GM18867 (cell line): Measurements from ENCODE around the gene VGLL4.
"Not testable (repeated sequence)": the region's sequence is repeated elsewhere in the genome, so short reads cannot be mapped to it uniquely, and the experiment has no call there.

Experiments used
- ATAC-seq: cut with Tn5 transposase; IDR thresholded peaks from one replicate; pipeline ENCODE4 v1.9.1; 2021; ENCODE audit warnings: mild to moderate bottlenecking, moderate library complexity; ENCODE audit not compliant: unreplicated experiment

Gene VGLL4

DNA sequence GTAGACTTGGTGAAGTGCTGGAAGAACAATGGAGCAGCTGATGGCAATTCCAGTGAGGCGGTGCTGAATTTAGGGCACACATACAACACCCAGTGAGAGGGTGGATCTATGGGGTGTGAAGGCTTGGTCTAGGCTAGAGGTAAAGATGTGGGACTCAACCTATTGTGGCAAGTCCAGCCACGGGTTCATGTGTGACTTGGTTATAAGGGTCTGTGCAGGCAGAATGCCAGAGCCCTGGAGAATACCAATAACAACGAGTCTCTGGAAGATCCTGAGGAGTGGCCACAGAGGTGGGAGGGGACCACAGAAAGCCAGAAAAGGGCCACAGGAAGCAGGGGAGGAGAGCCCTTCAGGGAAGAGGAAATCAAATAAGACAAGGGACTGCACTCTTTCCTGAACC is 55.0 kb downstream of the VGLL4 start:
- ATAC-seq, result no peak

DNA sequence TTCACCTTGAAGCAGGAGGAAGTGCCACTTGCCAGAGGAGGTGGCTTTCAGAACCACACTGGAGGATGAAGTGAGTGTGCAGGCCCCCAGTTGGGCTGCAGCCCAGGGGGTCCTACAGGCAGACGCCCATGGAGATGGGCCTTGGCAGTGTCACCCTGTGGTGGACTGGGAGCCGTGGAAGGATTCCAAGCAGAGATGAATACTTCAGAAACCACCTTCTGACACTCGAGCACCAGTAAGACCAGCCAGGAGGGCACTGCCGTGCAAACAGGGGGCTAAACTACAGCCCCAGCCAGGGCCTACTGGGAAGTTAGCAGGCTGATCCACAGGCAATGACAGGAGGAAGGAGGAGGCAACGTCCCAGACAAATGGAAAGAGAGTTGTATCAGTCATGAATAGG is 55.4 kb downstream of the VGLL4 start:
- ATAC-seq, result no peak

DNA sequence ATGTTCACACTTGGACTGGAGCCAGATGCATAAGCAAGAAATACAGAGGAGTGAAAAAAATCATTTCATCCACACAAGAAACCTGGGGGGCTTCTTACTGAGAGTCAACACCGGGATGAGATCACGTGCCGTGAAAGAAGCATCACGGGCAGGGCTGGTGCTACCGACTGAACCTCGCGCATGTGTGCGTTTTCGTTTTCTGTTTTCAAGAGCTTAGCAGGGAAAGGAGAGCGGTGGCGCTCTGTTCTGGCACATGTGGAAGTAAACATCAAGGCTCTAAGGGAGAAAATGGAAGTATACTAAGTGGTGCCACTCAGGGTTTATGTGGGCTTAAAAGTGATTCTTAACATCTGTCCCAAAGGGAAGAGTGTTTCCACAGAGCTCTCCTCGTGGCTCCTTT is 55.9 kb downstream of the VGLL4 start:
- ATAC-seq, result no peak

DNA sequence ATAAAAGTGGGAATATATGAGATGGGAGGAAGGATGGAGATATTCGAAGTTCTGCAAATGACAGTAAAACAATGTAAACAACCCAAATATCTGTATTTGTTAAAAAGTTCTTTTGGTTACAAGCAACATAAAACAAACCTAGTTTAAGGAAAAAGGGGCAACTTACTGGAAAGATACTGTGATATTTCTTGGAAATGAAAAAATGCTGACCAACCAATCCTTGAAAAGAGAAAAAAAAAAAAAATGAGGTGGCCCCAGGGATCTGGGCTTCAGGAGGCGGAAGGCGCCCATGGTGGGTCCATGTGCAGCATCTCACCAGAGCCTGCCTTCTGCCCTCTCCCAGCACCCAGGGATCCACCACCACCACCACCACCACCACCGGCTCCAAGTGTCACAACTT is 59.1 kb downstream of the VGLL4 start:
- no peak for ATAC-seq

DNA sequence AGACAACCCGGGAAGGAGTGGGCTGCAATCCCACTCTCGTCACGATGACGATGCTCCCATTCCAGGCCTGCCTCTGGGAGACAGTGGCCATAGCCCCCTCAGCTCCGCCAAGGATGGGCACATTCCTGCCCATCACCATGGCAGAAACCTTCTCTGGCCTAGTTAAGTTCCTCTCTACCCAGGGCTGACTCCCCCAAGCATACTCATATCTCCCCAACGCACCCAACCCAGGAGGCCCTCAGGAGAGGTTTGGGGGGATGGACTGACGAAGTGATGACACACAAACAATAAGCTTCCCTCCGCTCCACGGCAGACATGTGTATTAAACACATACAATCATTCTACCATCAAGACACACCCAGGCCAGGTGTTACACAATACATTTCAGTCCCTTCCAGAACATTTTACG is 60.1 kb downstream of the VGLL4 start:
- ATAC-seq, result no peak

DNA sequence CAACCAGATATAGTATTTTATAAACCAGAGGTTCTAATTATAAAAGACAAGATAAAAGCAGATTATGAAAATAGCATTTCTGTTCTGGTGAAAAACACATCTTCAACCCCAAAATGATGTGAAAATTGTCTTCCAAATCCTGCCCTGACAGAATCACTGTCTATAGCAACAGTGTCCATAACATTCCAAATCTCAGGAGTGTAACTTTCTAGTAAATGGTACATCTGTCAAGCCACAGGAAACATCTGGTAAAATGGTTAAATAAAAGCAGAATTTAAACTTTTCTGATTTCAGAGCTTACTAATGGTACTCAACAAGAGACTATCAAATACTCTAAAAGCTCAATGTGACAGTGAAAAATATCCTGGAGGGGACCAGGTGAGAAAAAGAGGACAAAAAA is 60.5 kb downstream of the VGLL4 start:
- no peak for ATAC-seq

DNA sequence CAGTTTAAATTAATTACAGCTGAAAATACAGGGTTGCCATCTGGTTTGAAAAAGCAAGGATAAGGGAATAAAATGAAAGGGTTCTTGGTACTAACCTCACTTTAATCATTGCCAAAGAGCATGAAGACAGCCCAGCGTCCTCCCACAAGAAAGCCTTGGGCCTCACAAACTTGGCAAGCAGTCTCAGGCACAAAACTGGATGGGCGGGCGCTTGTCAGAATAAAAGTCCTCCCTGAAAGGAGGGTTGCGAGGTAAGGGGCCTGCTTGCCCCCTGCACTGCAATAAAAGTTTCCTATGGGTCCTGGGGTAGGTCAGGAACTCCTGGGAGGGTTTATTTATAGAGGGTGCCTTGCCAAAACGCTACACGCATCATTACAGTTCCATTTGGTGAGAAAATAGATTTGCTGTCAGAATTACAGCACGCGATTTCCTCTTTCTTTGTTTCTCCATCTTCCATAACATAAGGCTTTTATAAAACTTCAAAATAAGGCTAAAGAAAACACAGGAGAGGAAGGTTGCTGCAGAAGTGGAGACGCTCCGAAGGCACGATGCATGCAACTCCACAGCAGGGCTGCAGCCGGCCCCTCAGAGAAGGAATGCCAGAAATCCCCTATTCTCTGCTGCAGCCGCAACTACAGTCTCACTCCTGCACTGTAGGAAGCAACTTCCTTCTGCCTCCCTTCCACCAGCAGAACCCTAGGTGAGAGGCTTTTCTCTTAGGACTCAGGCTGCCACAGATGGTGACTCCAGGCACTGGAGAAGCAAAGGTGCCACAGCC is 61.3 kb downstream of the VGLL4 start:
- no peak for ATAC-seq

DNA sequence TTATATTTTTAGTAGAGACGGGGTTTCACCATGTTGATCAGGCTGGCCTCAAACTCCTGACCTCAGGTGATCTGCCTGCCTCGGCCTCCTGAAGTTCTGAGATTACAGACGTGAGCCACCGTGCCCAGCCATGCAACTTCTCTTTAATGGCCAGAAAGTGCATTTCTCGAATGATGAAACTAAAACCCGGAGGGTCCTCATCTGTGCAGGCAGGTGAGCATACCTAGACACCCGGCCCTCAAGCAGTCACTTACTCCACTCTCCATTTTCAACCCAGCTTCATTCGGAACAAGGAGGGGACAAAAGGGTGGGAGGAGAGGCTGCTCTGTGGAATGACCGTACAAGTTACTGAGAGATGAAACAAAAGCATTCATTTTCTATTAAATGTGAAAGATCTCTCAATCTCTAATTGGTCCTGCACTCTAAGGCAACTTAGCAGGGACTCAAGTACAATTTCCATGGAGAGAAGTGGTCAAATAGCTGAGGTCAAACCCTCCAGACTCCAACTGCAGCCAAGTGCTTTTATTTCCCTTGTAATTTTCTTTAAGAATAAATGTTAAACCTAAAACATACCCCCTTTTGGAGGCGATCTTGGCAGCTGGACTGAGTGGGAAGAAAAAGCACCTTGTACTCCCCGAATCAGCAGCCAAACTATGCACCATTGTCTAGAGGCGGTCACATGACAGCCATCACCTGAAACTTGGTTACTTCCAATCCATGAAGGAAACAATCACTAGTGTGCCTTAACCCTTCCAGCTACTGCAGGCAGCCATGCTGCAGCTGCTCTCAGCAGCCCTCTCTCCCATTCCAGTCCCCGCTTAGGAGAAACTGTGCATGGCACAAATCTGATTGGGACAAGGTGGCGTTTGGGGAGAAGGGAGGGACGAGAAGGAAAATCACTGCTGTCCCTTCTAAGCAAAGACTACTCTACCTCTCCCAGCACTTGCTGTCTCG is 62.2 kb downstream of the VGLL4 start:
- no peak for ATAC-seq

DNA sequence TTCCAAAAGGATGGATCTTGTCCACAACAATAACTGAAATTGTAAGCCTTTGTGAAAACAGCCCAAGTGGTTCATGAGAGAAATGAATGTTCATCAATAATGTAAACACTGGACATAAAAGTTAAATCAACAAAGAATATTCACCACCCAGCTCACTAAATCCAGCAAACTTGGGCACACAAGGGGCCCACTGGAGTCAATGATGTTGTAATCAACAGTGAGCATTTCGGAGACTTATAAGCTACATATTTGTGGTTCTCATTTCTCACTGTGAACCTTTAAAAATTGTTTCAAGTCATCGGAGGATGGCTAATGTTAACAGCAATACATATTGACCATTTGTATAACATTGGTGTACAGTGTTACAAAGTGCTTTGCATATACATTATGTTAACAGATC is 63.1 kb downstream of the VGLL4 start:
- no peak for ATAC-seq

DNA sequence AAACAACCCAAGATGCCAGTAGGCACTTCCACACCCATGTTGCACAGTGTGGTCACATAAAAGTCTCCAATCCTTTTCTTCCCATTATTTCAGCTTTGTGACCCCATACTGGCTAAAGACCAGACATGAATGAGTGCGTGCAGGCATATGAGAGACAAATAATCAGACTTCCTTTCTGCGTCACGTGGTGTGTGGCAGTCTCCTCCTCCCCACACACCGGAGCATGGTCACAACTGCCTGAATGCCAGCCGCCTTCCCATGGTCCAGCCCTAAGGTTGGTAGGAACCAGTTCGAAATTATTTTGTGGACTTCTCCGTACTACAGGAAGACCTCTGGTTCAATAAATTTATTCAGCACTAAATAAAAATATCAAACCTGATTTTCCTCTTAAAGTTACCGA is 65.5 kb downstream of the VGLL4 start:
- no peak for ATAC-seq

DNA sequence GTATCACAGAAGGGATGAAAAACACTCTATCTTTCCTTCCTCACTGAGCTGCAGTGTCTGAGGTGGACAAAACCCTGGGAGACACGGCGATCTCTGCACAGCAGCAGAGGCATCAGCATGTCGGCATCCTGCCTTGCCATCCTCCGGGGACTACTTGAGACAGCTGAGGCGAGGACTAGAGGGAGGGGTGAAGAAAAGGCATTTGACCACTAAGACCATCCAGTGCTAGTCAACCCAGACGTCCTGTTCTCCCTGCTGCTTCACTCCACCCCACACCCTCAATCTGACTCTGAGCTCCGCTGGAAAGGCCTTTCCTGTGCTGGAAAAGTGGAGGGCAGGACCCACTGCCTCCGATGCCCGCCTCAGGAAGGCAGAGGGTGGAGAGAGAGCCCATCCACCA is 67.3 kb downstream of the VGLL4 start:
- no peak for ATAC-seq

DNA sequence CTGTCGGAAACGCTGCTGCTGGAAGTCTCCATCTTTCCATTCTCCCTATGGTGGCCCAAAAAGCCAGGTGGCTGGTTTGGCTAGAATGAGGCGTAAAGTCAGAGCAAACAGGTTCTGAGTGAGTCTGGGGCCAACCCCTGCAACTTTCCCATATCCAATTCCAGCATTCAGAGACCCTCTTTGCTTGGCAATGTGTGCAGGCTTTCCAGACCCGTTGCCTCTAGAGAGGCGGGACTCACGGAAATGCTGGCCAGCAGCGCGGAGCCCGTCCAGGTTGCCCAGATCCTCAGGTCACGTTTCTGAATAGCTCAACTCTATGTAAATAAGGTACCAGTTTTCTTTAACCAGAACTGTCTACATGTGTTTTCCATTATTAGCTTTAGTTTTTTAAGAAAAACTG is 68.0 kb downstream of the VGLL4 start:
- ATAC-seq, result no peak

DNA sequence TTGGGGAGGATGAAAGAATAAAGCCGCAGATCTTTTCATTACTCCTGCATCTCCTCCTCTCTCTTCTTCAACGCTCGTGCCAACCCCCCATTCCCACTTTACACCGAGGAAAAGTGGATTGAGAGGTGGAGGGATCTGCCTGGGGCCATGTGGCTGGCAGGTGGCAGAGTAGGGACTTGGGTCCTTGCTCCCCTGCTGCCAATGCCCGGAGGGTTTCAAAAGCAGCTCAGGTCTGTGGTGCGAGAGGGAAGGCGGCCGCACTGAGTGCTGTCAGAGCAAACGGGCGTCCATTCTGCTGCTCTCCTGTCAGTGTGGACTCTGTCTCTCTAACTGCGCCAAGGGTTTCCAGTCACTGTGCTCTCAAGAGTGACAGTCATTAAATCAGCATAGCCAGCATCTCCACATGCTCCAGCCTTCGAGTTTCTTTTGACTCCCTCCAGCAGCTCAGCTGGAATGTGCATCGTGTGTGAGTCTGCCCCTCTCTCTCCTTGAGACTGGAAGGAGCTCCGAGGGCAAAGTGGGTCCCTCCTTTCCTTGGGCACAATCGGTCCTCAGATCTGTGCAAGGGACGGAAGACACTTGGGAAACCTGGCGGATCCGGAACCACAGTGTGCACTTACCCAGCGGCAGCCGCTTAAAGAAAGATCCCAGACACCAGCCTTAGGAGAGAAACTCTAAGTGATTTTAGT is 68.6 kb downstream of the VGLL4 start:
- ATAC-seq, result no peak

DNA sequence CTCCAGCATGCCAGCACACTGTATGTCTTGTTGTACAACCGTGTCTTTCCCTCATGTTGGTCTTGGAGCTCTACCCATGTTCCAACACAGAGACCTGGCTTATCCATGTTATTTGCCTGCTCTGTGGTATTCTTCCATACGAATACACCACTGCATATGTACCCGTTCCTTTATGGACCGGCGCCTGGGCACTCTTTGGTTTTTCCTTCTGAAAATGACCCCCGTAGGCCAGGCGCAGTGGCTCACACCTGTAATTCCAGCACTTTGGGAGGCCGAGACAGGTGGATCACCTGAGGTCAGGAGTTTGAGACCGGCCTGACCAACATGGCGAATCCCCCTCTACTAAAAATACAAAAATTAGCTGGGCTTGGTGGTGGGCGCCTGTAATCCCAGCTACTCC is 71.1 kb downstream of the VGLL4 start:
- not testable (repeated sequence) for ATAC-seq

DNA sequence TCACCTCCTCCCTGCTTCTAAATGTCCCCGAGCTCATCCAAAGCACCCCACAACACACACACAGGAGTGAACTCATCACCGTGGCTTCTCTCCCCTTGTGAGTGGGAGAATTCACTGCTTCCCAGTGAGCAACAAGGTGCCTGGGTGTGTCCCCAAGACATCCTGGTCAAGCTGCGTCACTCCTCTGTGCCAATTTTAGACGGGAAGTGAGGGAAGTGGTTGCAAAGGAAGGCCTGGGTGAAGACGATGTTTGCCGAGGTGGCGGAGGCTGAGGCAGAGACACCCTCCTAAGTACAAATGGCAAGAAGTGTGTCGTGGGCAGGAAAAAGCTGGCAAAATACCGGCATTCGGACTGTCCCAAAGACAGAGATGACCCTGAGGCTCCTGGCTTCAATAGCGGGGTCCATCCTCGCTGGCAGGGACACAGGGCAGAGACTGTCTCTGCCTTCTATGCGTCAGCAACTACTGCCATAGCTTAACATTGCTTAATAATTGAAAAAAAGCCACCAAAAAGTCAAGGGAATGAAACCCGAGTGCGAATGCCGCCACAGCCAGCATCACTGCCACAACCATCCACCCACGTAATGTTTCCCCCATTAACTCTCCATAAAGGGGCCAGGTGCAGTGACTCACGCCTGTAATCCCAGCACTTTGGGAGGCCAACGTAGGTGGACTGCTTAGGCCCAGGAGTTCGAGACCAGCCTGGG is 72.8 kb downstream of the VGLL4 start:
- ATAC-seq, result no peak

DNA sequence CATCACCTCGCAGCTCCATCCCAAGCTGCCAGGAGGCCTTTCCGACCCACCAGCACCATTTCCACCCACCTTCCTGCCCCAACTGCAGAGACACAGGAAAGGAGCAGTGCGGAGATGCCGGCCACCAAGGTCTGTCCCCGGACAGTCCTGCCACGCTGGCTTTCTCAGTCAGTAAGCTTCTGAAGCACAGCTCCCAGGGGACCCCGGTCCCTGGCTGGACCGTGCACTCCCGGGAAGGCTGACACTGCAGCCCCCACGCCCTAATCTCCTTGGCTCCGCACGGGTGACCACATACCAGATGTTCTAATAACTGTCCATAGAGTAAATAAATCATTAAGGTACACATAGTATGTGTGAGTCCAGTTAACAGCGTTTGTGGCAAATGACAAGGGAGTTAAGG is 73.5 kb downstream of the VGLL4 start:
- no peak for ATAC-seq

DNA sequence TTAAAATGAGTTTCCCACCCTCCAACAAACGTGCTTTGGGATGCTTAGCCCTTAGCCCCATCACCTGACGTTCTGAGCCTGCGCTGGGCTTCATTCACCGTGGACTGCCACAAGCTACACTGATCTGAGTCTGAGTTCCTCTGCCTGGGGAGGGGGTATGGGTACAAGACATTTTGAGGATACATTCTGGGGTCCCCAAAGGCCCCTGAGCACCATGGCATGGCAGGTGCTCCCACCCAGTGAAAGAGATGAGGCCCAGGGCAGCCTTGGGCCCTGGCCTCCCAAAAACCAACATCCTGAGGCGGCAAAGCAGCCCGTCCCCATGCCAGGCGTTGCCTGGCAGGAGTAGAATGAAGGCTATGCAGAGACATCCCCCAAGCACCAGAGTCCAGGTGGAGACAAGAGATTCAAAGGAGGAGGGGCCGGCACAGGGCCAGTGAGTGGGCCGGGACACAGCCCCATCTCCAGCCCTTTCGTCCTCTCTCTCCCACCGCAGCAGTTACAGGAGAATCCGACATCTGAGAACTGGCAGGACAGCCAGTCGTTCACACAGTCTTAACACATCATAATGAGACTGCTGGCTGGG is 74.5 kb downstream of the VGLL4 start:
- ATAC-seq, result no peak

DNA sequence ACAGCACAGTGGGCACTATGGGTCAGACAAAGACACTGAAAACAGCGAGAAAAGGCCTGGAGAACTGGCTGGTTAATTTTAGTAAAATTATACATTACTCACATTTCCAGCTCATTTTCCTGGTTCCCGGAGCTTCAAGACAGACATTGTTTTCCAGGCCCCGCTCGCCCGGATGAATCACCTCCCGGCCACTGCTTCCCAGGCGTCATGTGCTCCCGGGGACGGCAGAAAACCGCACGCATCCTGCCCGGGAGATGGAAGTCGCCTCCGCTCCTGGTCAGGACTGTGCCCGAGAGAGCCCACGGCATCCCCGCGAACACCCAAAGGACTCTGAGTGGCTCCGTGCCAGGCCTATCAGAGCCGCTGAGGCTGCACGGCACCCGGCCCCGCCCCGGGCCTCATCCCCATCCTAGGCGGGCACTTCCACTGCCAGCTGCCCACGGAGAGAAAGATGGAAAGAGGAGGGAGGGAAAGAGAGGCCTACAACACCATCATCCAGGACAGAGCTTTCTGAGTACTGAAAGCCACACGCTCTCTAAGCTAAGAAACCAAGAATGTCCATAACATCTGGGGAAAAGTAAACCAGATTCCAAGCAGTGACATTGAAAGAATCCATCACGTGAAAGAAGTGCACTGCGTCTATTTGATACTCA is 75.1 kb downstream of the VGLL4 start:
- ATAC-seq, result no peak

DNA sequence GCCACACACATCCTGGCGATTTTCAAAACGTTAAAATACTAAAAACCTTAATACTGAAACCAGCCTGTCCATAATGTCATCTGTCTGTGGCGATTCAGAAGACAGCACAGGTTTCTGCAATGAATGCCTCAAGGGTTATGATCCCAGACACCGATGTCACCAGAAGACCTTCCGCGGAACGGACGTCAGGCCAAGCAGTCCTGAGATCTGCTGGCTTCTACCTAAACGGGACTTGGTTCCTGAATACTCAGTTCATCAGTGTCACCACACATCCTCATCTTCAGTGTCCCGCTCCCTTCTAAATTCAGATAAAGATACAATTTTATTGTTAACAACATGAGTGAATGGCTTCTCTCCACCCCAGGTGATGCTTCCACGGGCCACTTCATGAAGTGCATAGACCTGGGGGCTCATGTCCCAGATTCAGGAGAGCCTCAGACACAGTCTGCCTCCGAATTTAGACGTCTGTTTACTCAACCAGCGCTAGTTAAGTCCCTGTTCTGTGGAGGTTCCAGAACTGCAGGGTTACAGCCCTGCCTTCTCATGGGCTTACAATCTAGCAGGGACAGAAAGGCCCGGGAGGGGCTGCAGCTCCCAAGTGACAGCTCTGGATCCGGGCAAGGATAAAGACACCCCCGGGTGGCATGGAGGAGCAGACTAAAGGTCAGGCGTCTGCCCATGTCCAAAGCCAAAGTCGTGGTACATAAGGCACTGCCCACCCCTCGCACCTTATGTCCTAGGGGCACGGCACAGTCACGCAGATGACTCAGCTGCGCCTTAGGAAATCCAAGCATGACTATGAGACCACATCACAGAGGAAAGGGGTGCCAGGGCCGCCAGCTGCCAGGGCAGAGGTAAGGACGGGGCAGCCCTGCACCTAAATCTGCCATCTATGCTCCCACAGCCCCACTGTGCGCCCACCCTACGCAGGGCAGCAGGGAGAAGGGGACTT is 75.9 kb downstream of the VGLL4 start:
- ATAC-seq, result no peak
